Panc1 (cell line): ENCODE measurements around the gene ITGBL1. TPM values are rescaled to one million over a fixed set of nuclear protein-coding genes. Genes with fewer than 3 reads are reported as not detected.

Source experiments
- ATAC-seq: fragments of 200-7000 bp; cut with Tn5 transposase; 2 replicates; pipeline ENCODE4 v1.9.1; 2020; ENCODE audit warnings: mild to moderate bottlenecking, moderate library complexity
- BruUV-seq: library from RNA; stranded (reverse); fragments of 400-500 nt; replicated peaks from 2 replicates; lab custom pipeline; 2021; lab: Mats Ljungman, UMichigan
- CTCF ChIA-PET: fragments of 300-600 bp; sonication (Branson Sonifier 250); formaldehyde crosslinking; loops from one replicate; lab custom pipeline; 2022; ENCODE audit warnings: antibody characterized with exemption; lab: Charles Lee
- POLR2A ChIA-PET: fragments of 300-600 bp; sonication (Branson Sonifier 250); formaldehyde crosslinking; loops from one replicate; lab custom pipeline; 2022; ENCODE audit warnings: antibody characterized with exemption; lab: Charles Lee
- DNase-seq: peaks from one replicate; pipeline ENCODE4 v3.0.0-alpha.2; 2010; ENCODE audit warnings: low read depth, low spot score
- H3K27ac ChIP-seq: 2 replicates; pipeline ENCODE4 v1.5.1; 2011; ENCODE audit warnings: mild to moderate bottlenecking, low read length, inconsistent platforms
- H3K27me3 ChIP-seq: fragments of 200-500 bp; sonication (Bioruptor generic); 2 replicates; pipeline ENCODE4 v1.6.0; 2014; ENCODE audit warnings: low read length, inconsistent platforms; ENCODE audit not compliant: control insufficient read depth, insufficient read depth
- H3K36me3 ChIP-seq: fragments of 200-500 bp; sonication (Bioruptor generic); 2 replicates; pipeline ENCODE4 v1.5.1; 2014; ENCODE audit warnings: inconsistent platforms, mild to moderate bottlenecking, low read length, moderate library complexity; ENCODE audit not compliant: control insufficient read depth, insufficient read depth
- H3K4me1 ChIP-seq: 2 replicates; pipeline ENCODE4 v1.5.1; 2011; ENCODE audit warnings: inconsistent platforms, mild to moderate bottlenecking, low read length, moderate library complexity; ENCODE audit not compliant: control insufficient read depth, insufficient read depth
- H3K4me3 ChIP-seq, 2 experiments: 2 replicates each; pipeline ENCODE4 v1.5.1; 2011 to 2012; ENCODE audit warnings: low read depth in 2 of 2, low read length in 2 of 2, mild to moderate bottlenecking in 2 of 2, inconsistent platforms in 1 of 2, moderate library complexity in 1 of 2
- H3K9me3 ChIP-seq: fragments of 200-500 bp; sonication (Bioruptor generic); 2 replicates; pipeline ENCODE4 v1.5.1; 2014; ENCODE audit warnings: low read depth, mild to moderate bottlenecking, inconsistent platforms, low read length, moderate library complexity; ENCODE audit not compliant: control insufficient read depth, insufficient read depth
- POLR2AphosphoS5 ChIP-seq: IDR thresholded peaks from 2 replicates; pipeline ENCODE4 v1.6.1; 2012; ENCODE audit warnings: mild to moderate bottlenecking, low read depth, low read length, moderate library complexity
- SIN3A ChIP-seq: IDR thresholded peaks from 2 replicates; pipeline ENCODE4 v1.6.1; 2012; ENCODE audit warnings: low read depth, mild to moderate bottlenecking, low read length, moderate library complexity, borderline replicate concordance; ENCODE audit not compliant: insufficient read depth
- TCF7L2 ChIP-seq: IDR thresholded peaks from 2 replicates; pipeline ENCODE4 v1.6.1; 2011; ENCODE audit warnings: mild to moderate bottlenecking, low read depth, low read length, inconsistent platforms
- in situ Hi-C: cut with HindIII; loops from 2 replicates; pipeline ENCODE4 v1.10.0; 2016; ENCODE audit warnings: low sequenced_read_pairs, low pct_unique_long_range_greater_than_20kb
- intact Hi-C: fragments of 100-400 bp; cut with micrococcal nuclease; formaldehyde crosslinking; loops from one replicate; pipeline ENCODE4 v1.10.0; 2022; ENCODE audit not compliant: unreplicated experiment
- total RNA-seq: library from RNA; stranded (reverse); gene quantifications from one replicate; pipeline ENCODE4 v1.2.1, GENCODE V29; 2021; ENCODE audit not compliant: unreplicated experiment
- TF ChIP-seq, protein P1 (sequence below), 2 experiments: IDR thresholded peaks; 2 replicates each; pipeline ENCODE4 v1.6.1; 2011 to 2012; ENCODE audit warnings: low read depth in 2 of 2, control low read depth in 1 of 2, low read length in 1 of 2, mild to moderate bottlenecking in 1 of 2, moderate library complexity in 1 of 2; ENCODE audit not compliant: insufficient read depth in 1 of 2
- TF ChIP-seq, protein P2 (sequence below): fragments of 450-650 bp; IDR thresholded peaks from 2 replicates; pipeline ENCODE4 v1.5.1; 2017; ENCODE audit warnings: mild to moderate bottlenecking

Gene ITGBL1
- total RNA-seq, 1 experiment from 2014 or later = 14.3 TPM

DNA sequence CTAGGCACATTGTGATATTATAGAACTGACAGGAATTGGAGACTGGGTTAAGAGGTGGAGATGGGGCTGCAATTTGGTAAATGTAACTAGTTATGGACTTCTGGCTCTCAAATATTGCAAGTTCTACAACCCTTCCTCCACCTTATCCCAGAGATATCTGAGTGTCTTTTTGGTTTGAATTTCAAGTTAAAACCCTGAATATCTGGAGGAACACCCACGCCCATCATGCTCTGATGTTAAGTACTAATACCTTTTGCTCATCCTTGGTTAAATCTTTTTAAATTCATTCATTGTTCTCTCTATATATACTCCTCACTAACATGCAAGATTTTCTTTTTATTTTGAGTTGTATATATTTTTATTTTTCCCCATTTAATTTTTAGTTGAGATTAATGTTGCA lies 28.9 kb downstream of the ITGBL1 start:
- POLR2A ChIA-PET = no interaction called here
- DNase-seq = no peak
- intact Hi-C loops (no loop called here), in situ Hi-C loops (no loop called here)
- no peak overlapping the region for H3K27ac ChIP-seq
- H3K4me1 ChIP-seq = no peaks in the 10 kb centered on the region; the same call in 1 of the 2 replicates
- H3K27me3 ChIP-seq = no peaks in the 10 kb centered on the region
- H3K36me3 ChIP-seq = no peaks in the 10 kb centered on the region
- no TSS peak for BruUV-seq
- no peaks in the 10 kb centered on the region for H3K9me3 ChIP-seq
- ATAC-seq = no peak
- CTCF ChIA-PET = no interaction called here
- H3K4me3 ChIP-seq = no peak overlapping the region
- TF ChIP-seq TCF7L2 = no peak
- TF ChIP-seq POLR2AphosphoS5 = no peak
- TF ChIP-seq, protein P1, sequence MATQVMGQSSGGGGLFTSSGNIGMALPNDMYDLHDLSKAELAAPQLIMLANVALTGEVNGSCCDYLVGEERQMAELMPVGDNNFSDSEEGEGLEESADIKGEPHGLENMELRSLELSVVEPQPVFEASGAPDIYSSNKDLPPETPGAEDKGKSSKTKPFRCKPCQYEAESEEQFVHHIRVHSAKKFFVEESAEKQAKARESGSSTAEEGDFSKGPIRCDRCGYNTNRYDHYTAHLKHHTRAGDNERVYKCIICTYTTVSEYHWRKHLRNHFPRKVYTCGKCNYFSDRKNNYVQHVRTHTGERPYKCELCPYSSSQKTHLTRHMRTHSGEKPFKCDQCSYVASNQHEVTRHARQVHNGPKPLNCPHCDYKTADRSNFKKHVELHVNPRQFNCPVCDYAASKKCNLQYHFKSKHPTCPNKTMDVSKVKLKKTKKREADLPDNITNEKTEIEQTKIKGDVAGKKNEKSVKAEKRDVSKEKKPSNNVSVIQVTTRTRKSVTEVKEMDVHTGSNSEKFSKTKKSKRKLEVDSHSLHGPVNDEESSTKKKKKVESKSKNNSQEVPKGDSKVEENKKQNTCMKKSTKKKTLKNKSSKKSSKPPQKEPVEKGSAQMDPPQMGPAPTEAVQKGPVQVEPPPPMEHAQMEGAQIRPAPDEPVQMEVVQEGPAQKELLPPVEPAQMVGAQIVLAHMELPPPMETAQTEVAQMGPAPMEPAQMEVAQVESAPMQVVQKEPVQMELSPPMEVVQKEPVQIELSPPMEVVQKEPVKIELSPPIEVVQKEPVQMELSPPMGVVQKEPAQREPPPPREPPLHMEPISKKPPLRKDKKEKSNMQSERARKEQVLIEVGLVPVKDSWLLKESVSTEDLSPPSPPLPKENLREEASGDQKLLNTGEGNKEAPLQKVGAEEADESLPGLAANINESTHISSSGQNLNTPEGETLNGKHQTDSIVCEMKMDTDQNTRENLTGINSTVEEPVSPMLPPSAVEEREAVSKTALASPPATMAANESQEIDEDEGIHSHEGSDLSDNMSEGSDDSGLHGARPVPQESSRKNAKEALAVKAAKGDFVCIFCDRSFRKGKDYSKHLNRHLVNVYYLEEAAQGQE (IDR thresholded peaks at IDR 0.05; ENCODE audit: insufficient read depth in 1 of 2, low read depth in 2 of 2, low read length in 1 of 2) = no peak
- TF ChIP-seq, protein P2, sequence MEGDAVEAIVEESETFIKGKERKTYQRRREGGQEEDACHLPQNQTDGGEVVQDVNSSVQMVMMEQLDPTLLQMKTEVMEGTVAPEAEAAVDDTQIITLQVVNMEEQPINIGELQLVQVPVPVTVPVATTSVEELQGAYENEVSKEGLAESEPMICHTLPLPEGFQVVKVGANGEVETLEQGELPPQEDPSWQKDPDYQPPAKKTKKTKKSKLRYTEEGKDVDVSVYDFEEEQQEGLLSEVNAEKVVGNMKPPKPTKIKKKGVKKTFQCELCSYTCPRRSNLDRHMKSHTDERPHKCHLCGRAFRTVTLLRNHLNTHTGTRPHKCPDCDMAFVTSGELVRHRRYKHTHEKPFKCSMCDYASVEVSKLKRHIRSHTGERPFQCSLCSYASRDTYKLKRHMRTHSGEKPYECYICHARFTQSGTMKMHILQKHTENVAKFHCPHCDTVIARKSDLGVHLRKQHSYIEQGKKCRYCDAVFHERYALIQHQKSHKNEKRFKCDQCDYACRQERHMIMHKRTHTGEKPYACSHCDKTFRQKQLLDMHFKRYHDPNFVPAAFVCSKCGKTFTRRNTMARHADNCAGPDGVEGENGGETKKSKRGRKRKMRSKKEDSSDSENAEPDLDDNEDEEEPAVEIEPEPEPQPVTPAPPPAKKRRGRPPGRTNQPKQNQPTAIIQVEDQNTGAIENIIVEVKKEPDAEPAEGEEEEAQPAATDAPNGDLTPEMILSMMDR = no peak
- no peak for TF ChIP-seq SIN3A

DNA sequence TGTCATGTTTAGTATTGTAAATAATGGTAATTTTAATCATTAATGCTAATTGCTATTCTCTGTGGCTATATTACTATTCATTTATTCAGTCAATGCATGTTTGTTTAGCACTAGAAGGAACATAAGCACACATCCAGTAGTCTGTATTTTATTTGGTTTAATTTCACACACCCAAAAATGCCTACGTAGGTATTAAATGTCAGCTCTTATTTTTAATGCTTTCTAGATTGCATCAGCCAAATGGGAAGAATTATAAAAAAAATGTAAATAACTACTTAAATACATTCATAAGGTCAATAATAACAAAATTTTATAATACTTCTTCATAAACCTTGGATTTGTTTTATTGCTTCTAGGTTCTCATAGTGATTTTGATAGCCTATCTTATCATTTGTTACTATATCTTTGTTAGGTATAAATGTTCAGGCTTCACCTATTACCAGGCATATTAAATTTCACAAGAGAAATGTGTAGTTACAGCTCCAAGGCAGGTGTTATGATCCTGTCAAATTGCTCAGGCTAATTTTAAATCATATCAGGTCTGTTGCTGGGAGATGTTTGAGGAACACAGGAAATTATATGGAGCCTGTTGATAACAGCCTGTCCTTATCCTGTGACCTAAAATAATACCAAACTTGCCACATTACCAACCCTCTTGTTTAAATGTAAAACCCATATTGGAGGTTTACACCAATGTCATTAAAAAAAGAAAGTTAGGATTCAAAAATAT lies 34.4 kb downstream of the ITGBL1 start:
- H3K27ac ChIP-seq = no peak overlapping the region

More for the DNA sequence above, 34.4 kb downstream of the ITGBL1 start:
- CTCF ChIA-PET = no interaction called here
- no peaks in the 10 kb centered on the region for H3K27me3 ChIP-seq
- in situ Hi-C loops (no loop called here), intact Hi-C loops (no loop called here)
- DNase-seq = no peak
- POLR2A ChIA-PET = no interaction called here
- H3K4me3 ChIP-seq = no peak overlapping the region
- H3K4me1 ChIP-seq = no peaks in the 10 kb centered on the region; the same call in 1 of the 2 replicates
- no peaks in the 10 kb centered on the region for H3K36me3 ChIP-seq
- TF ChIP-seq SIN3A (no peak), TCF7L2 (no peak), POLR2AphosphoS5 (no peak)
- TF ChIP-seq, protein P2 = no peak
- TF ChIP-seq, protein P1 (IDR thresholded peaks at IDR 0.05; ENCODE audit: insufficient read depth in 1 of 2, low read depth in 2 of 2, low read length in 1 of 2) = no peak
- no TSS peak for BruUV-seq
- no peaks in the 10 kb centered on the region for H3K9me3 ChIP-seq
- no peak for ATAC-seq
